Tibial artery (tissue), 4 donors: ENCODE results near the gene SLC12A8.

Experiments used
- DNase-seq, 2 donors: peaks; one replicate each; pipeline ENCODE4 v3.0.0-alpha.2; 2019
- H3K27ac ChIP-seq, 2 donors: fragments of 200-600 bp; sonication (generic) in 1 of 2; 1 replicate in 1 of 2; 2 replicates in 1 of 2; pipeline ENCODE4 v1.5.1; 2018 to 2019; ENCODE audit warnings: mild to moderate bottlenecking in 1 of 2
- H3K27me3 ChIP-seq, 2 donors: fragments of 200-600 bp; sonication (generic) in 1 of 2; one replicate each; pipeline versions ENCODE4 v1.5.1 to v1.6.0; 2016 to 2019
- H3K36me3 ChIP-seq, 3 donors: fragments of 200-600 bp; sonication (generic) in 2 of 3; one replicate each; pipeline ENCODE4 v1.5.1; 2016 to 2019; ENCODE audit warnings: mild to moderate bottlenecking in 2 of 3
- H3K4me1 ChIP-seq, 4 donors: fragments of 200-600 bp; sonication (generic) in 2 of 4; 1 replicate in 3 of 4; 2 replicates in 1 of 4; pipeline ENCODE4 v1.5.1; 2016 to 2019
- H3K4me3 ChIP-seq, 2 donors: fragments of 200-600 bp; sonication (generic) in 1 of 2; 1 replicate in 1 of 2; 2 replicates in 1 of 2; pipeline ENCODE4 v1.5.1; 2018 to 2019; ENCODE audit warnings: mild to moderate bottlenecking in 2 of 2
- H3K9me3 ChIP-seq, 3 donors: fragments of 200-600 bp; sonication (generic) in 1 of 3; one replicate each; pipeline ENCODE4 v1.5.1; 2016 to 2019
- intact Hi-C: fragments of 100-400 bp; cut with DNase I; formaldehyde crosslinking; loops from one replicate; pipeline ENCODE4 v1.15.0; 2023; ENCODE audit warnings: low total_unique reads
- TF ChIP-seq, protein P1 (sequence below), 2 experiments: fragments of 200-600 bp in 1 of 2; fragments of 450-650 bp in 1 of 2; IDR thresholded peaks; one replicate each; pipeline ENCODE4 v1.5.1; 2017 to 2019; ENCODE audit warnings: antibody characterized with exemption in 2 of 2, mild to moderate bottlenecking in 1 of 2, moderate library complexity in 1 of 2

SLC12A8 gene

DNA sequence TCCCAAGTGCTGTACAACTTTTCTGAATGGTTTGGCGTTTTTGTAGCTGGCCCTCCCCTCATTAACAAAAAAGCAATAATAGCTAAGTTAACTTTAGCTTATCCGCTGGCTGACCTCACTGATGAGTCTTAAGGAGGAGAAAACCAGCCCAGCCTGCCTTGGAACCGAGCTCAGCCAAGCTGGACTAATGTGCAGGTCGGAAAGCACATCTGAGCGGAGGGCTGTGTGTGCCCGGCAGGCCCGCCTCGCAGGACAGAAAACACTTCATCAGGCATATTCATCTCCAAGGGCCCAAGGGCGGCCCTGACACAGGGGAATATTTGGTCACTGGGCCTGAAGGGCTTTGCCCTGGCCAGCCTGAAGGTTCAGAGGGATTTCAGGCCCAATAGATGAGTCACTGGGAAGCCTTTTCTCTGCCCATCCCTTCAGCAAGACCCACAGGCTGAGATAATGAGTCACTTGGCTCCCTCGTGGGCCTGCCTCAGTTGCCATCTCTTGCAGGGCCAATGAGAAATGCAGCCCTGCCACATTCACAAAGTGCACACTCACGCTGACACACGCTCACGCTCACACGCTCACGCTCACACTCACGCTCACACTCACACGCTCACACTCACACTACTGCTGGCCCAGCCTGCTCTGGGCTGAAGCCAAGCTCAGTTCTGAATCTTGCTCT lies 75.1 kb downstream of the SLC12A8 start:
- intact Hi-C loops = no loop called here
- Histone ChIP-seq H3K36me3 (no peaks in the 10 kb centered on the region), H3K4me1 (peaks cover 0 to 31% (median 27%) of the 10 kb centered on the region in 4 donors), H3K27me3 (no peaks in the 10 kb centered on the region), H3K4me3 (no peak overlapping the region), H3K9me3 (no peaks in the 10 kb centered on the region), H3K27ac (peak overlapping the region; percentile 1 to 46)
- peak in 1 of 2 donors; percentile 54 for DNase-seq
- TF ChIP-seq, protein P1, sequence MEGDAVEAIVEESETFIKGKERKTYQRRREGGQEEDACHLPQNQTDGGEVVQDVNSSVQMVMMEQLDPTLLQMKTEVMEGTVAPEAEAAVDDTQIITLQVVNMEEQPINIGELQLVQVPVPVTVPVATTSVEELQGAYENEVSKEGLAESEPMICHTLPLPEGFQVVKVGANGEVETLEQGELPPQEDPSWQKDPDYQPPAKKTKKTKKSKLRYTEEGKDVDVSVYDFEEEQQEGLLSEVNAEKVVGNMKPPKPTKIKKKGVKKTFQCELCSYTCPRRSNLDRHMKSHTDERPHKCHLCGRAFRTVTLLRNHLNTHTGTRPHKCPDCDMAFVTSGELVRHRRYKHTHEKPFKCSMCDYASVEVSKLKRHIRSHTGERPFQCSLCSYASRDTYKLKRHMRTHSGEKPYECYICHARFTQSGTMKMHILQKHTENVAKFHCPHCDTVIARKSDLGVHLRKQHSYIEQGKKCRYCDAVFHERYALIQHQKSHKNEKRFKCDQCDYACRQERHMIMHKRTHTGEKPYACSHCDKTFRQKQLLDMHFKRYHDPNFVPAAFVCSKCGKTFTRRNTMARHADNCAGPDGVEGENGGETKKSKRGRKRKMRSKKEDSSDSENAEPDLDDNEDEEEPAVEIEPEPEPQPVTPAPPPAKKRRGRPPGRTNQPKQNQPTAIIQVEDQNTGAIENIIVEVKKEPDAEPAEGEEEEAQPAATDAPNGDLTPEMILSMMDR (IDR thresholded peaks at IDR 0.05) = no peak

DNA sequence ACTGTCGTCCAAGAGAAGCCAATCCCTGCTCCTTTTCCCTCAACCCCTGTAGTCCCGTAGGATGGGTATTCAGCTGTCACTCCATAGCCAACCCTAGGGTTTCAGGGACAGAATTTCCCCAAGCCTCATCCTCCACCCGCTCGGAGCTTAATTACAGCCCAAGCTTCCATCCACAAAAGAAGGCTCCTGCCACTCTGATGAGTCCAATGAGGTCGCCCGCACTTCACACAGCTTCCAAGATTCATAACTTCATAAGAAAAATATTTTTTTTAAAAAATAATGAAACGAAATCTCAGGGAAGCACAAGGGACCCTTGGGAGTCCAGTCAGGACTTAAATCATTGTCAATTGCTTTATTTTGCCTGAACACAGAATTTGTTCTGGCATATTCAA lies 75.6 kb downstream of the SLC12A8 start:
- Histone ChIP-seq H3K36me3 (no peaks in the 10 kb centered on the region), H3K27me3 (no peaks in the 10 kb centered on the region), H3K27ac (peak overlapping the region; percentile 38 to 46), H3K4me3 (no peak overlapping the region), H3K9me3 (no peaks in the 10 kb centered on the region), H3K4me1 (peaks cover 0 to 25% (median 22%) of the 10 kb centered on the region in 4 donors)
- TF ChIP-seq, protein P1 (IDR thresholded peaks at IDR 0.05) = no peak
- intact Hi-C loops = no loop called here
- DNase-seq = no peak

DNA sequence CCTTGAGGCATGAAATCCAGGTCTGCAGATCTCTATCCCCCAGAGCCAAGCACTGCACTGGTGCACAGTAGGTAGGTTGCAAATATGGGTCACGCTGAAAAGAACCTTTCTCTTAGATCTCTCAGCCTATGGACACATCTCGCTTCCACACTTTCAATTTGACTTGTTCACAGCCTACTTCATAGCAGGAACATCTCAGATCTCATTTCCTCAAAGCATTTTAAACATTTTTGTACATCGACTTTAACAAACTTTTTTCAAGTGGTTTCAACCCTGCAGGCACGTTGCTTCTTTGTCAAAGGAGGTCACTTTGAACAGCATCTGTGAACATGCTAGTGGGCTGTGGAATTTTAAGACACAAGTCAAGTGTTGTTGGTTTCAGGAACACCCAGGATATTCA lies 76.0 kb downstream of the SLC12A8 start:
- no peak for DNase-seq
- Histone ChIP-seq H3K27ac (peak overlapping the region; percentile 38 to 46), H3K4me1 (peaks cover 0 to 22% (median 19%) of the 10 kb centered on the region in 4 donors), H3K27me3 (no peaks in the 10 kb centered on the region), H3K36me3 (no peaks in the 10 kb centered on the region), H3K9me3 (no peaks in the 10 kb centered on the region), H3K4me3 (no peak overlapping the region)
- intact Hi-C loops = no loop called here
- TF ChIP-seq, protein P1 (IDR thresholded peaks at IDR 0.05) = no peak

DNA sequence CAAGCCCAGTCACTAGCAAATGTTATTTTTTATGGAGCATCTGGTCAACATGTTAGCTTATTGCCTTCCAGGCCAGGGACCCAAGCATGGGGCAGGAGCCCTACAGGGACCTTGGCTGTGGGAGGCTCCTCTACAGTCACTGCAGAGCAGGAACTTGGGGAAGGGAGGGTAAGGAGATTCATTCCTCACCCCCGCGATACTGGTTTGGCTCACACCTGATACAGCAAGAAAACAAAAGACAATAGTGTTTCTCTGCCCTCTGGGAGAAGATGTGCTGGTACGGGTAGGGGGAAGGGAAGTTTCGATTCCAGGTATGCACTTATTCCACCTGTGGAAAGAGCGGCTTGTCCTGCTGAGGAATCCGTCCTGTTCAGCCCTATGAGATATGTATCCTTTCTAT lies 77.6 kb downstream of the SLC12A8 start:
- Histone ChIP-seq H3K4me1 (peaks cover 0 to 9% (median 4%) of the 10 kb centered on the region in 4 donors), H3K36me3 (no peaks in the 10 kb centered on the region), H3K4me3 (no peak overlapping the region), H3K9me3 (no peaks in the 10 kb centered on the region), H3K27ac (no peak overlapping the region), H3K27me3 (no peaks in the 10 kb centered on the region)
- TF ChIP-seq, protein P1 (IDR thresholded peaks at IDR 0.05) = no peak
- intact Hi-C loops = no loop called here
- DNase-seq = no peak

DNA sequence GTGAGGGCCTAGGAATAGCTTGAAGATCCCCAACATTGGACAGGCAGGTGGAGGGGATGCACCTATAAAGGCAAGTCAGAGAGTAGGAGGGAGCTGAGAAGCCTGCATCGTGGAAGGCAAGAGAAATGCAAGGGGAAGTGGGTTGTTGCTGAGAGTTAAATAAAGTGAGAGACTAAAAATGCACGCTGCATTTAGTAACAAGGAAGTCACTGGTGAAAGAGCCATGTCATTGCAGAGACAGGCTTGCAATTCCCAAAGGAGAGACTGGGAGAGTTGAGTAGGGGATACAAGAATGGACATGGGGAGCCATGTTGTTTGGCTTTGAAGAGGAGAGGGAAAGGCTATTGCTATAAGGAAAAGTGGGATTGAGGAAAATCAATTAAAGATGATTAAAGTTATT lies 79.7 kb downstream of the SLC12A8 start:
- Histone ChIP-seq H3K9me3 (no peaks in the 10 kb centered on the region), H3K27ac (no peak overlapping the region), H3K27me3 (no peaks in the 10 kb centered on the region), H3K4me1 (peaks cover 0 to 19% (median 11%) of the 10 kb centered on the region in 4 donors), H3K36me3 (no peaks in the 10 kb centered on the region), H3K4me3 (no peak overlapping the region)
- TF ChIP-seq, protein P1 (IDR thresholded peaks at IDR 0.05) = no peak
- no peak for DNase-seq
- intact Hi-C loops = no loop called here
